Skeletal muscle tissue (tissue), 4 donors: Measurements from ENCODE around the gene PPP2R2B. TPM values are rescaled to one million over a fixed set of nuclear protein-coding genes. Genes with fewer than 3 reads are reported as not detected.

Source experiments
- H3K27ac ChIP-seq: one replicate; pipeline ENCODE4 v1.7.0; 2013; ENCODE audit warnings: mild to moderate bottlenecking, low read depth, low read length, inconsistent platforms
- H3K27me3 ChIP-seq, 3 donors: one replicate each; pipeline ENCODE4 v1.7.0; 2013; ENCODE audit warnings: low read length in 3 of 3; ENCODE audit not compliant: control insufficient read depth in 3 of 3, insufficient read depth in 3 of 3
- H3K36me3 ChIP-seq, 3 donors: one replicate each; pipeline ENCODE4 v1.7.0; 2013; ENCODE audit warnings: low read length in 3 of 3; ENCODE audit not compliant: control insufficient read depth in 3 of 3, insufficient read depth in 3 of 3
- H3K4me1 ChIP-seq, 3 donors: one replicate each; pipeline ENCODE4 v1.7.0; 2013; ENCODE audit warnings: low read length in 3 of 3, mild to moderate bottlenecking in 3 of 3; ENCODE audit not compliant: control insufficient read depth in 3 of 3, insufficient read depth in 3 of 3
- H3K4me3 ChIP-seq, 3 donors: one replicate each; pipeline ENCODE4 v1.7.0; 2013; ENCODE audit warnings: low read length in 3 of 3
- H3K9ac ChIP-seq, 3 donors: one replicate each; pipeline ENCODE4 v1.7.0; 2013; ENCODE audit warnings: low read length in 3 of 3, mild to moderate bottlenecking in 3 of 3, moderate library complexity in 2 of 3, low read depth in 1 of 3
- H3K9me3 ChIP-seq, 3 donors: one replicate each; pipeline ENCODE4 v1.7.0; 2013; ENCODE audit warnings: low read length in 3 of 3; ENCODE audit not compliant: control insufficient read depth in 3 of 3
- total RNA-seq: library from RNA; depleted of rRNA; stranded (reverse); fragments of >200 nt; gene quantifications from one replicate; pipeline ENCODE4 v1.2.3, GENCODE V29; 2014
- donor health status: Osteomylitis.

PPP2R2B gene
- total RNA-seq, 1 donor from 2014 or later = 4.7 TPM

- Histone ChIP-seq H3K9ac (no peak overlapping the region), H3K4me1 (no peaks in the 10 kb centered on the region), H3K27ac (no peak overlapping the region), H3K36me3 (no peaks in the 10 kb centered on the region), H3K4me3 (no peak overlapping the region), H3K27me3 (no peaks in the 10 kb centered on the region), H3K9me3 (no peaks in the 10 kb centered on the region)
These were observed 65.0 kb downstream of the PPP2R2B start for GRCh38 chr5:146813346-146814157.

- H3K27ac ChIP-seq = no peak overlapping the region
- no peak overlapping the region for H3K9ac ChIP-seq
- no peaks in the 10 kb centered on the region for H3K4me1 ChIP-seq
- H3K36me3 ChIP-seq = no peaks in the 10 kb centered on the region
- H3K4me3 ChIP-seq = no peak overlapping the region
- H3K27me3 ChIP-seq = no peaks in the 10 kb centered on the region
- no peaks in the 10 kb centered on the region for H3K9me3 ChIP-seq
These were observed 73.5 kb downstream of the PPP2R2B start for GRCh38 chr5:146805081-146805480.

- no peak overlapping the region for H3K9ac ChIP-seq
- no peak overlapping the region for H3K27ac ChIP-seq
- no peaks in the 10 kb centered on the region for H3K36me3 ChIP-seq
- no peaks in the 10 kb centered on the region for H3K4me1 ChIP-seq
- no peak overlapping the region for H3K4me3 ChIP-seq
- no peaks in the 10 kb centered on the region for H3K9me3 ChIP-seq
- H3K27me3 ChIP-seq = no peaks in the 10 kb centered on the region
These were observed 75.5 kb downstream of the PPP2R2B start for GRCh38 chr5:146802945-146803522.

- H3K4me3 ChIP-seq = no peak overlapping the region
- H3K9ac ChIP-seq = no peak overlapping the region
- no peaks in the 10 kb centered on the region for H3K27me3 ChIP-seq
- no peak overlapping the region for H3K27ac ChIP-seq
- no peaks in the 10 kb centered on the region for H3K36me3 ChIP-seq
- no peaks in the 10 kb centered on the region for H3K9me3 ChIP-seq
- H3K4me1 ChIP-seq = no peaks in the 10 kb centered on the region
These were observed 78.9 kb downstream of the PPP2R2B start for GRCh38 chr5:146799671-146800070.

- Histone ChIP-seq H3K27ac (no peak overlapping the region), H3K27me3 (no peaks in the 10 kb centered on the region), H3K4me1 (peaks cover 0 to 2% (median 0%) of the 10 kb centered on the region in 3 donors), H3K9ac (no peak overlapping the region), H3K36me3 (no peaks in the 10 kb centered on the region), H3K9me3 (no peaks in the 10 kb centered on the region), H3K4me3 (no peak overlapping the region)
These were observed 79.3 kb downstream of the PPP2R2B start for GRCh38 chr5:146799231-146799630.

- no peak overlapping the region for H3K27ac ChIP-seq
- no peak overlapping the region for H3K4me3 ChIP-seq
- H3K9ac ChIP-seq = no peak overlapping the region
- no peaks in the 10 kb centered on the region for H3K27me3 ChIP-seq
- no peaks in the 10 kb centered on the region for H3K36me3 ChIP-seq
- no peaks in the 10 kb centered on the region for H3K9me3 ChIP-seq
- H3K4me1 ChIP-seq = peaks cover 0 to 4% (median 0%) of the 10 kb centered on the region in 3 donors
These were observed 80.9 kb downstream of the PPP2R2B start for GRCh38 chr5:146797658-146798057.

GRCh38 chr5:146796911-146797310 is 81.6 kb downstream of the PPP2R2B start:
- Histone ChIP-seq H3K36me3 (no peaks in the 10 kb centered on the region), H3K27ac (no peak overlapping the region), H3K9me3 (no peaks in the 10 kb centered on the region), H3K4me1 (peaks cover 0 to 4% (median 0%) of the 10 kb centered on the region in 3 donors), H3K9ac (no peak overlapping the region), H3K27me3 (no peaks in the 10 kb centered on the region), H3K4me3 (no peak overlapping the region)

- no peak overlapping the region for H3K4me3 ChIP-seq
- no peak overlapping the region for H3K27ac ChIP-seq
- peaks cover 0 to 4% (median 0%) of the 10 kb centered on the region in 3 donors for H3K4me1 ChIP-seq
These were observed 82.4 kb downstream of the PPP2R2B start for GRCh38 chr5:146796144-146796543.

GRCh38 chr5:146794326-146795029 is 84.1 kb downstream of the PPP2R2B start:
- Histone ChIP-seq H3K4me3 (no peak overlapping the region), H3K4me1 (peaks cover 0 to 4% (median 0%) of the 10 kb centered on the region in 3 donors), H3K9me3 (no peaks in the 10 kb centered on the region), H3K36me3 (no peaks in the 10 kb centered on the region), H3K27ac (no peak overlapping the region), H3K27me3 (no peaks in the 10 kb centered on the region), H3K9ac (no peak overlapping the region)

More at GRCh38 chr5:146796144-146796543, 82.4 kb downstream of the PPP2R2B start:
- Histone ChIP-seq H3K9me3 (no peaks in the 10 kb centered on the region), H3K9ac (no peak overlapping the region), H3K36me3 (no peaks in the 10 kb centered on the region), H3K27me3 (no peaks in the 10 kb centered on the region)

GRCh38 chr5:146793709-146794108 is 84.8 kb downstream of the PPP2R2B start:
- Histone ChIP-seq H3K36me3 (no peaks in the 10 kb centered on the region), H3K4me3 (no peak overlapping the region), H3K27me3 (no peaks in the 10 kb centered on the region), H3K27ac (no peak overlapping the region), H3K9ac (no peak overlapping the region), H3K9me3 (no peaks in the 10 kb centered on the region), H3K4me1 (peaks cover 0 to 4% (median 0%) of the 10 kb centered on the region in 3 donors)
